Mesenchymal stem cell (in vitro differentiated cells and primary cell): ENCODE results near the gene RND3.

Experiments used
- DNase-seq: peaks from one replicate; pipeline ENCODE4 v3.0.0-alpha.2; 2013
- H2AFZ ChIP-seq: one replicate; pipeline ENCODE4 v1.6.1; 2013; ENCODE audit warnings: low read depth, mild to moderate bottlenecking, control low read depth, inconsistent platforms, low read length, moderate library complexity
- H2AK5ac ChIP-seq: 2 replicates; pipeline ENCODE4 v1.6.1; 2013; ENCODE audit warnings: low read length, moderate library complexity, mild to moderate bottlenecking, inconsistent platforms; ENCODE audit not compliant: severe bottlenecking
- H2BK120ac ChIP-seq: one replicate; pipeline ENCODE4 v1.6.1; 2013; ENCODE audit warnings: low read depth, mild to moderate bottlenecking, inconsistent platforms, low read length, moderate library complexity
- H2BK12ac ChIP-seq, 2 experiments: one replicate each; pipeline ENCODE4 v1.6.1; 2013; ENCODE audit warnings: inconsistent platforms in 2 of 2, low read length in 2 of 2, mild to moderate bottlenecking in 2 of 2, moderate library complexity in 2 of 2, control low read depth in 1 of 2
- H2BK15ac ChIP-seq: one replicate; pipeline ENCODE4 v1.6.1; 2013; ENCODE audit warnings: mild to moderate bottlenecking, low read depth, inconsistent platforms; ENCODE audit not compliant: poor library complexity, severe bottlenecking
- H2BK5ac ChIP-seq: 2 replicates; pipeline ENCODE4 v1.6.1; 2013; ENCODE audit warnings: low read depth, mild to moderate bottlenecking, low read length, control low read depth, inconsistent platforms; ENCODE audit not compliant: poor library complexity, severe bottlenecking
- H3K14ac ChIP-seq, 2 experiments: one replicate each; pipeline ENCODE4 v1.6.1; 2013; ENCODE audit warnings: inconsistent platforms in 2 of 2, low read length in 2 of 2, control low read depth in 1 of 2, mild to moderate bottlenecking in 1 of 2, moderate library complexity in 1 of 2
- H3K18ac ChIP-seq, 2 experiments: one replicate each; pipeline ENCODE4 v1.6.1; 2013; ENCODE audit warnings: inconsistent platforms in 2 of 2, low read length in 2 of 2, control low read depth in 1 of 2, low read depth in 1 of 2, mild to moderate bottlenecking in 1 of 2
- H3K23ac ChIP-seq, 2 experiments: one replicate each; pipeline ENCODE4 v1.6.1; 2013; ENCODE audit warnings: inconsistent platforms in 2 of 2, low read length in 2 of 2, mild to moderate bottlenecking in 2 of 2, moderate library complexity in 2 of 2, control low read depth in 1 of 2
- H3K27ac ChIP-seq: 2 replicates; pipeline ENCODE4 v1.5.1; 2013; ENCODE audit warnings: mild to moderate bottlenecking, moderate library complexity, low read length, control low read depth, inconsistent platforms; ENCODE audit not compliant: poor library complexity, severe bottlenecking
- H3K27me3 ChIP-seq, 2 experiments: 2 replicates each; pipeline versions ENCODE4 v1.6.1 to v1.7.0; 2013; ENCODE audit warnings: low read length in 2 of 2, mild to moderate bottlenecking in 2 of 2, moderate library complexity in 2 of 2, control low read depth in 1 of 2, inconsistent platforms in 1 of 2; ENCODE audit not compliant: control insufficient read depth in 1 of 2, insufficient read depth in 1 of 2
- H3K36me3 ChIP-seq, 2 experiments: 2 replicates each; pipeline versions ENCODE4 v1.6.1 to v1.7.0; 2013; ENCODE audit warnings: low read length in 2 of 2, control low read depth in 1 of 2, inconsistent platforms in 1 of 2, low read depth in 1 of 2, mild to moderate bottlenecking in 1 of 2; ENCODE audit not compliant: insufficient read depth in 2 of 2, control insufficient read depth in 1 of 2
- H3K4ac ChIP-seq, 2 experiments: one replicate each; pipeline ENCODE4 v1.6.1; 2013; ENCODE audit warnings: inconsistent platforms in 2 of 2, low read length in 2 of 2, mild to moderate bottlenecking in 2 of 2, moderate library complexity in 2 of 2, control low read depth in 1 of 2, low read depth in 1 of 2
- H3K4me1 ChIP-seq: 2 replicates; pipeline ENCODE4 v1.6.1; 2013; ENCODE audit warnings: low read depth, low read length, control low read depth; ENCODE audit not compliant: control insufficient read depth, insufficient read depth
- H3K4me2 ChIP-seq: 2 replicates; pipeline ENCODE4 v1.6.1; 2013; ENCODE audit warnings: low read length, mild to moderate bottlenecking, inconsistent platforms; ENCODE audit not compliant: poor library complexity, severe bottlenecking
- H3K4me3 ChIP-seq, 2 experiments: 2 replicates each; pipeline versions ENCODE4 v1.5.1 to v1.7.0; 2013; ENCODE audit warnings: low read length in 2 of 2, mild to moderate bottlenecking in 2 of 2, control low read depth in 1 of 2, low read depth in 1 of 2; ENCODE audit not compliant: insufficient read depth in 1 of 2
- H3K79me1 ChIP-seq: replicated peaks from 2 replicates; pipeline ENCODE4 v1.6.1; 2013; ENCODE audit warnings: mild to moderate bottlenecking, control low read depth, low read length, inconsistent platforms; ENCODE audit not compliant: poor library complexity, severe bottlenecking
- H3K9ac ChIP-seq: 2 replicates; pipeline ENCODE4 v1.7.0; 2013; ENCODE audit warnings: mild to moderate bottlenecking, low read length, moderate library complexity
- H3K9me3 ChIP-seq: 2 replicates; pipeline ENCODE4 v1.7.0; 2013; ENCODE audit warnings: mild to moderate bottlenecking, low read length; ENCODE audit not compliant: control insufficient read depth
- H4K8ac ChIP-seq: one replicate; pipeline ENCODE4 v1.6.1; 2013; ENCODE audit warnings: inconsistent platforms, mild to moderate bottlenecking, low read length, moderate library complexity
- H4K91ac ChIP-seq: one replicate; pipeline ENCODE4 v1.6.1; 2013; ENCODE audit warnings: mild to moderate bottlenecking, low read length, inconsistent platforms
- WGBS: methylation state at CpG from one replicate; pipeline ENCODE4 v1.1.7; 2013; ENCODE audit warnings: mixed read lengths; 5-methylcytosine and 5-hydroxymethylcytosine counted together

Gene RND3

GRCh38 chr2:150459281-150459680 lies 28.2 kb downstream of the RND3 start:
- H3K27me3 ChIP-seq: no peaks in the 10 kb centered on the region
- no peak overlapping the region for H4K8ac ChIP-seq

GRCh38 chr2:150450765-150451164 lies 36.7 kb downstream of the RND3 start:
- Histone ChIP-seq H2AFZ (no peak overlapping the region), H3K23ac (no peak overlapping the region), H4K8ac (no peak overlapping the region), H3K9me3 (no peaks in the 10 kb centered on the region), H3K79me1 (no peaks in the 10 kb centered on the region), H3K4me3 (no peak overlapping the region), H3K36me3 (no peaks in the 10 kb centered on the region), H3K27me3 (no peaks in the 10 kb centered on the region), H2BK5ac (no peak overlapping the region), H2BK15ac (no peak overlapping the region), H3K4me2 (no peak overlapping the region), H3K18ac (no peak overlapping the region), H3K27ac (no peak overlapping the region), H3K4me1 (no peaks in the 10 kb centered on the region), H2AK5ac (no peak overlapping the region), H3K14ac (no peak overlapping the region), H3K4ac (no peak overlapping the region), H3K9ac (no peak overlapping the region), H2BK120ac (no peak overlapping the region), H2BK12ac (no peak overlapping the region), H4K91ac (no peak overlapping the region)
- no peak for DNase-seq
- 84% methylated on average over 2 of the region's 3 CpGs for whole genome bisulfite sequencing

More at GRCh38 chr2:150459281-150459680, 28.2 kb downstream of the RND3 start:
- no peak overlapping the region for H3K23ac ChIP-seq
- H2AK5ac ChIP-seq: no peak overlapping the region
- H3K9me3 ChIP-seq: no peaks in the 10 kb centered on the region
- H3K4me1 ChIP-seq: no peaks in the 10 kb centered on the region
- H2BK15ac ChIP-seq: no peak overlapping the region
- no peak overlapping the region for H3K27ac ChIP-seq
- H3K9ac ChIP-seq: peak overlapping the region; percentile 14
- H2BK120ac ChIP-seq: no peak overlapping the region
- H3K4me3 ChIP-seq: no peak overlapping the region
- peak; percentile 14 for DNase-seq
- H3K4me2 ChIP-seq: no peak overlapping the region
- 100% methylated on average over 1 of the region's 1 CpG for WGBS
- no peak overlapping the region for H2BK12ac ChIP-seq
- no peak overlapping the region for H3K4ac ChIP-seq
- no peaks in the 10 kb centered on the region for H3K79me1 ChIP-seq
- no peak overlapping the region for H2AFZ ChIP-seq
- no peak overlapping the region for H2BK5ac ChIP-seq
- no peak overlapping the region for H3K18ac ChIP-seq
- H3K14ac ChIP-seq: no peak overlapping the region
- H4K91ac ChIP-seq: no peak overlapping the region
- no peaks in the 10 kb centered on the region for H3K36me3 ChIP-seq

- Histone ChIP-seq H3K4me1 (no peaks in the 10 kb centered on the region), H3K23ac (no peak overlapping the region), H3K4ac (no peak overlapping the region), H2BK15ac (no peak overlapping the region), H2BK5ac (no peak overlapping the region), H2BK120ac (no peak overlapping the region), H2AFZ (no peak overlapping the region), H3K14ac (no peak overlapping the region), H2AK5ac (no peak overlapping the region), H3K27ac (no peak overlapping the region), H2BK12ac (no peak overlapping the region), H3K18ac (no peak overlapping the region), H3K9ac (no peak overlapping the region), H3K9me3 (no peaks in the 10 kb centered on the region), H3K79me1 (no peaks in the 10 kb centered on the region), H4K8ac (no peak overlapping the region), H3K4me3 (no peak overlapping the region), H3K4me2 (no peak overlapping the region), H4K91ac (no peak overlapping the region), H3K27me3 (no peaks in the 10 kb centered on the region), H3K36me3 (no peaks in the 10 kb centered on the region)
- no peak for DNase-seq
- 50% methylated on average over 2 of the region's 3 CpGs for WGBS
These were observed 37.6 kb downstream of the RND3 start for GRCh38 chr2:150449856-150450255.

- H3K79me1 ChIP-seq: no peaks in the 10 kb centered on the region
- H3K9me3 ChIP-seq: no peaks in the 10 kb centered on the region
- H4K91ac ChIP-seq: no peak overlapping the region
- H3K9ac ChIP-seq: no peak overlapping the region
- no peaks in the 10 kb centered on the region for H3K36me3 ChIP-seq
- no peak overlapping the region for H3K14ac ChIP-seq
- H3K27ac ChIP-seq: no peak overlapping the region
- H2AFZ ChIP-seq: no peak overlapping the region
- H2BK120ac ChIP-seq: no peak overlapping the region
- H2BK12ac ChIP-seq: no peak overlapping the region
- H3K4me3 ChIP-seq: no peak overlapping the region
- no peaks in the 10 kb centered on the region for H3K4me1 ChIP-seq
- no peak for DNase-seq
- H3K23ac ChIP-seq: no peak overlapping the region
- no peak overlapping the region for H2BK15ac ChIP-seq
- no peak overlapping the region for H4K8ac ChIP-seq
- no peak overlapping the region for H3K18ac ChIP-seq
- H3K27me3 ChIP-seq: no peaks in the 10 kb centered on the region
- H2AK5ac ChIP-seq: no peak overlapping the region
- 89% methylated on average over 1 of the region's 1 CpG for WGBS
- no peak overlapping the region for H3K4me2 ChIP-seq
- H2BK5ac ChIP-seq: no peak overlapping the region
- H3K4ac ChIP-seq: no peak overlapping the region
These were observed 42.1 kb downstream of the RND3 start for GRCh38 chr2:150445398-150445797.
